Measurements from ENCODE around the gene KCNQ1OT1.

Gene KCNQ1OT1

GRCh38 chr11:2704356-2704755, 4.6 kb upstream of the KCNQ1OT1 start:
- DNase-seq (ENCODE audit: insufficient read length, low spot score) = no peak
- FAIRE-seq = no peak

- FAIRE-seq (no peak), DNase-seq (ENCODE audit: insufficient read length, low spot score) (no peak)
Observed at GRCh38 chr11:2703363-2704141, 3.8 kb upstream of the KCNQ1OT1 start.

GRCh38 chr11:2702771-2703362, 3.1 kb upstream of the KCNQ1OT1 start:
- DNase-seq (ENCODE audit: insufficient read length, low spot score) (no peak), FAIRE-seq (no peak)

- FAIRE-seq (no peak), DNase-seq (ENCODE audit: insufficient read length, low spot score) (no peak)
Observed at GRCh38 chr11:2701898-2702434, 2.2 kb upstream of the KCNQ1OT1 start.

- FAIRE-seq (no peak), DNase-seq (ENCODE audit: insufficient read length, low spot score) (no peak)
Observed at GRCh38 chr11:2701230-2701629, 1.4 kb upstream of the KCNQ1OT1 start.

- FAIRE-seq (no peak), DNase-seq (ENCODE audit: insufficient read length, low spot score) (peak; percentile 23)
Observed at GRCh38 chr11:2700415-2701211, 819 bp upstream of the KCNQ1OT1 start.

- DNase-seq (ENCODE audit: insufficient read length, low spot score) (no peak), FAIRE-seq (no peak)
Observed at GRCh38 chr11:2699185-2699530, 636 bp downstream of the KCNQ1OT1 start.

- FAIRE-seq (no peak), DNase-seq (ENCODE audit: insufficient read length, low spot score) (no peak)
Observed at GRCh38 chr11:2698386-2699184, 1.2 kb downstream of the KCNQ1OT1 start.

- FAIRE-seq (no peak), DNase-seq (ENCODE audit: insufficient read length, low spot score) (no peak)
Observed at GRCh38 chr11:2697866-2698265, 1.9 kb downstream of the KCNQ1OT1 start.

GRCh38 chr11:2696455-2696854, 3.3 kb downstream of the KCNQ1OT1 start:
- FAIRE-seq (no peak), DNase-seq (ENCODE audit: insufficient read length, low spot score) (no peak)

GRCh38 chr11:2694995-2695939, 4.5 kb downstream of the KCNQ1OT1 start:
- DNase-seq (ENCODE audit: insufficient read length, low spot score) (no peak), FAIRE-seq (no peak)

- DNase-seq (ENCODE audit: insufficient read length, low spot score) (no peak), FAIRE-seq (no peak)
Observed at GRCh38 chr11:2694495-2694894, 5.3 kb downstream of the KCNQ1OT1 start.

- no peak for DNase-seq (ENCODE audit: insufficient read length, low spot score)
- no peak for FAIRE-seq
Observed at GRCh38 chr11:2693271-2694261, 6.2 kb downstream of the KCNQ1OT1 start.

- FAIRE-seq = peak; percentile 52
Observed at GRCh38 chr11:2691991-2692875, 7.6 kb downstream of the KCNQ1OT1 start.

GRCh38 chr11:2691355-2691761, 8.4 kb downstream of the KCNQ1OT1 start:
- no peak for DNase-seq (ENCODE audit: insufficient read length, low spot score)
- no peak for FAIRE-seq

More at GRCh38 chr11:2691991-2692875, 7.6 kb downstream of the KCNQ1OT1 start:
- no peak for DNase-seq (ENCODE audit: insufficient read length, low spot score)

- no peak for DNase-seq (ENCODE audit: insufficient read length, low spot score)
- FAIRE-seq = no peak
Observed at GRCh38 chr11:2690596-2691354, 9.0 kb downstream of the KCNQ1OT1 start.

Measured in HTR-8/SVneo (cell line).